K562 (cell line): ENCODE results near the gene GNB2. TPM values are rescaled to one million over a fixed set of nuclear protein-coding genes. Genes with fewer than 3 reads are reported as not detected.

Experiments used
- HDAC2 ChIP-seq: fragments of 450-650 bp; IDR thresholded peaks from 2 replicates; pipeline ENCODE4 v1.6.1; 2016; ENCODE audit warnings: mild to moderate bottlenecking
- NFIX ChIP-seq: fragments of 250-450 bp; sonication (Bioruptor Pico); IDR thresholded peaks from 2 replicates; pipeline ENCODE4 v1.4.0; 2020; ENCODE audit warnings: low read depth, mild to moderate bottlenecking, moderate library complexity
- PTRF ChIP-seq: fragments of 450-650 bp; IDR thresholded peaks from 2 replicates; pipeline ENCODE4 v1.6.1; 2016; ENCODE audit warnings: mild to moderate bottlenecking, missing genetic modification characterization, missing compliant biosample characterization
- SMAD1 ChIP-seq: fragments of 150-350 bp; IDR thresholded peaks from 2 replicates; pipeline ENCODE4 v1.6.1; 2014; ENCODE audit warnings: low read length, low read depth; ENCODE audit not compliant: partially characterized antibody
- SMAD3 ChIP-seq: fragments of 450-650 bp; formaldehyde crosslinking; conservative IDR thresholded peaks from 2 replicates; pipeline ENCODE4 v1.4.0; 2020; ENCODE audit warnings: mild to moderate bottlenecking
- SMARCB1 ChIP-seq: IDR thresholded peaks from 2 replicates; pipeline ENCODE4 v1.6.1; 2011; ENCODE audit warnings: improper control_type of control experiment, low read depth; ENCODE audit not compliant: insufficient read length
- SUPT5H ChIP-seq: fragments of 450-650 bp; IDR thresholded peaks from 2 replicates; pipeline ENCODE4 v1.6.1; 2016
- TAF9B ChIP-seq: fragments of 450-650 bp; IDR thresholded peaks from 2 replicates; pipeline ENCODE4 v1.6.1; 2018; ENCODE audit warnings: mild to moderate bottlenecking; ENCODE audit not compliant: partially characterized antibody
- TEAD4 ChIP-seq, 2 experiments: sonication (generic) in 1 of 2; formaldehyde crosslinking in 1 of 2; IDR thresholded peaks; 2 replicates each; pipeline versions ENCODE4 v1.6.1 to v1.8.0; 2012 to 2022; ENCODE audit warnings: borderline replicate concordance in 1 of 2, inconsistent platforms in 1 of 2, low read length in 1 of 2, mild to moderate bottlenecking in 1 of 2, missing genetic modification reagents in 1 of 2
- THRAP3 ChIP-seq: fragments of 450-650 bp; IDR thresholded peaks from 2 replicates; pipeline ENCODE4 v1.6.1; 2016; ENCODE audit warnings: mild to moderate bottlenecking, inconsistent platforms, borderline replicate concordance
- ZBTB49 ChIP-seq: sonication (generic); formaldehyde crosslinking; IDR thresholded peaks from 2 replicates; pipeline ENCODE4 v1.8.0; 2022; ENCODE audit warnings: missing genetic modification reagents, mild to moderate bottlenecking, borderline replicate concordance
- ZNF124 ChIP-seq: sonication (generic); formaldehyde crosslinking; IDR thresholded peaks from 2 replicates; pipeline ENCODE4 v1.8.1; 2022; ENCODE audit warnings: missing genetic modification reagents
- ZNF274 ChIP-seq: IDR thresholded peaks from 2 replicates; pipeline ENCODE4 v1.6.1; 2011; ENCODE audit warnings: low read depth, mild to moderate bottlenecking, low read length, moderate library complexity, borderline replicate concordance
- ZNF324 ChIP-seq: fragments of 250-450 bp; sonication (Bioruptor Pico); IDR thresholded peaks from 2 replicates; pipeline ENCODE4 v1.4.0; 2020; ENCODE audit warnings: mild to moderate bottlenecking
- ZNF75A ChIP-seq: fragments of 450-650 bp; formaldehyde crosslinking; IDR thresholded peaks from 2 replicates; pipeline ENCODE4 v1.4.0; 2020; ENCODE audit warnings: mild to moderate bottlenecking
- polyA plus RNA-seq, 8 experiments: library from polyadenylated mRNA; depleted of rRNA in 4 of 8; stranded (reverse) in 5 of 8; unstranded in 3 of 8; fragments of >200 nt; fragmentation: Nextera tagmentation in 2 of 8; fragmentation: Illumina TruSeq in 1 of 8; extraction: Ambion mirVana in 2 of 8; extraction: Trizol in 1 of 8; gene quantifications; 2 replicates each; pipeline versions ENCODE4 v1.2.1 to v1.2.3, GENCODE V29; 2011 to 2014; ENCODE audit warnings: inconsistent platforms in 1 of 8, missing spikeins in 1 of 8
- total RNA-seq, 7 experiments: library from RNA; depleted of rRNA in 6 of 7; stranded (reverse); fragments of >200 nt in 6 of 7; fragmentation: Illumina TruSeq in 2 of 7; extraction: Trizol in 2 of 7; gene quantifications; 2 replicates each; pipeline versions ENCODE4 v1.2.1 to v1.2.3, GENCODE V29; 2011 to 2021; ENCODE audit warnings: low replicate concordance in 1 of 7
- TF ChIP-seq, protein P1 (sequence below), 2 experiments: fragments of 450-650 bp; IDR thresholded peaks; 2 replicates each; pipeline ENCODE4 v1.6.1; 2016; ENCODE audit warnings: mild to moderate bottlenecking in 2 of 2, borderline replicate concordance in 1 of 2, low read depth in 1 of 2, moderate library complexity in 1 of 2
- TF ChIP-seq, protein P2 (sequence below): sonication (generic); formaldehyde crosslinking; IDR thresholded peaks from 2 replicates; pipeline ENCODE4 v1.8.0; 2022; ENCODE audit warnings: mild to moderate bottlenecking, missing genetic modification reagents, borderline replicate concordance

GNB2 gene
- total and polyA plus RNA-seq, 9 of the 15 experiments (the other 6 are each of a cell fraction or from before 2014, with no cell fraction given) = 0.65 to 320 (median 104) TPM

DNA sequence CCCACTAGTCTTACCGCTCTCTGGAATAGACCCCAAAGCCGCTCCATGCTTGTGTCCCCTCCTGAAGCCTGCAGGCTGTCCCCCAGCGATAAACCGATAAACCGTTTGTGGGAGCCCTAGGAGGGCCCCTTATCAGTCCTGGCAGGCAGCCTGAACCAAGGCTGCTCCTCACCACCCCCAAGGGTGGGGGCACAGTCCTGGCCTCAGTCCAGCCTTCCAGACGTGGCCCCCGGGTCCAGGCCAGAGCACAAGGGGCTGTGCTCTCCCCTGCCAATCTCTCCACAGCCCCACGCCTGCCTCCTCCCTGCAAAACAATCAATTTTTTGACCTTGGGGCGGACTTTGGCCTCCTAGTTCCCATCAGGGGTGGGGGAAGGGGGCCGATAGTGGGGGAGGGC lies 32.1 kb upstream of the GNB2 start, which contains the start of gene TFR2 (continued):
- TF ChIP-seq, protein P1, sequence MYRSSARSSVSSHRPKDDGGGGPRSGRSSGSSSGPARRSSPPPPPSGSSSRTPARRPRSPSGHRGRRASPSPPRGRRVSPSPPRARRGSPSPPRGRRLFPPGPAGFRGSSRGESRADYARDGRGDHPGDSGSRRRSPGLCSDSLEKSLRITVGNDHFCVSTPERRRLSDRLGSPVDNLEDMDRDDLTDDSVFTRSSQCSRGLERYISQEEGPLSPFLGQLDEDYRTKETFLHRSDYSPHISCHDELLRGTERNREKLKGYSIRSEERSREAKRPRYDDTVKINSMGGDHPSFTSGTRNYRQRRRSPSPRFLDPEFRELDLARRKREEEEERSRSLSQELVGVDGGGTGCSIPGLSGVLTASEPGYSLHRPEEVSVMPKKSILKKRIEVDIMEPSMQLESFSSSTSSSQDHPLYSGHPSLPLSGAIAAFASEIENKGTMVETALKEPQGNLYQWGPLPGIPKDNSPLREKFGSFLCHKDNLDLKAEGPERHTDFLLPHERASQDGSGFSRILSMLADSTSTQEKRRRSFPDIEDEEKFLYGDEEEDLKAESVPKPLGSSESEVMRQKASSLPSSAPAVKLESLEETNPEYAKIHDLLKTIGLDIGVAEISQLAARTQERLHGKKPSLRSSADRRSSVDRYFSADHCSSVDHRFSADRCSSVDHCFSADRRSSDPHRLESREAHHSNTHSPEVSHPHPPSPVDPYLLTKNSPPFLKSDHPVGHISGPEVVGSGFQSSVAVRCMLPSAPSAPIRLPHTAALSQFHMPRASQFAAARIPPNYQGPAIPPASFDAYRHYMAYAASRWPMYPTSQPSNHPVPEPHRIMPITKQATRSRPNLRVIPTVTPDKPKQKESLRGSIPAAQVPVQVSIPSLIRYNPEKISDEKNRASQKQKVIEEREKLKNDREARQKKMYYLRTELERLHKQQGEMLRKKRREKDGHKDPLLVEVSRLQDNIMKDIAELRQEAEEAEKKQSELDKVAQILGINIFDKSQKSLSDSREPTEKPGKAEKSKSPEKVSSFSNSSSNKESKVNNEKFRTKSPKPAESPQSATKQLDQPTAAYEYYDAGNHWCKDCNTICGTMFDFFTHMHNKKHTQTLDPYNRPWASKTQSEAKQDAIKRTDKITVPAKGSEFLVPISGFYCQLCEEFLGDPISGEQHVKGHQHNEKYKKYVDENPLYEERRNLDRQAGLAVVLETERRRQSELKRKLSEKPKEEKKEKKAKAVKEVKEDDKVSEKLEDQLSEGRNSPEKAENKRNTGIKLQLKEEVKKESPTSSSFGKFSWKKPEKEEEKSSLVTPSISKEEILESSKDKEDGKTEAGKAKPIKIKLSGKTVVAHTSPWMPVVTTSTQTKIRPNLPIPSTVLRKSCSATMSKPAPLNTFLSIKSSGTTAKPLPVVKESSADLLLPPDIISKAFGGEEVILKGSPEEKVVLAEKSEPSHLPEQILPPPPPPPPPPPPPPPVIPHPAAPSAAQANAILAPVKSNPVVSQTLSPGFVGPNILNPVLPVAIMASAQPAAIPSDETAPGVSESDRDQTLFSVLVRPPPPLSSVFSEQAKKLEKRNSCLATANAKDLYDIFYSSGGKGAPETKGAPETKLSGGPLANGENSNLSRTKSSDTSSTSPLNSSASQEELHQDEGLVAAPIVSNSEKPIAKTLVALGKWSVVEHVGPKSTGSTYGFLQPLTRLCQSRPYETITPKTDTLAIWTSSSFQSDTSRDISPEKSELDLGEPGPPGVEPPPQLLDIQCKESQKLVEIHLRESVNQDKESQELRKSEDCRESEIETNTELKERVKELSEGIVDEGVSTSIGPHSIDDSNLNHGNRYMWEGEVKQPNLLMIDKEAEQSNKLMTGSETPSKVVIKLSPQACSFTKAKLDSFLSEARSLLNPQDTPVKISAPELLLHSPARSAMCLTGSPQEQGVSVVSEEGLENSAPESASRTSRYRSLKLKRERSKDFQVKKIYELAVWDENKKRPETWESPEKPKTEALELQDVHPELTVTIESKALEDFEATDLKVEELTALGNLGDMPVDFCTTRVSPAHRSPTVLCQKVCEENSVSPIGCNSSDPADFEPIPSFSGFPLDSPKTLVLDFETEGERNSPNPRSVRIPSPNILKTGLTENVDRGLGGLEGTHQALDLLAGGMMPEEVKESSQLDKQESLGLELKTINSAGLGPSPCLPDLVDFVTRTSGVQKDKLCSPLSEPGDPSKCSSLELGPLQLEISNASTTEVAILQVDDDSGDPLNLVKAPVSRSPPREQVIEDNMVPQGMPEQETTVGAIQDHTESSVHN (IDR thresholded peaks at IDR 0.05; ENCODE audit: borderline replicate concordance in 1 of 2, low read depth in 1 of 2) = no peak
- TF ChIP-seq SMAD1 (peak; percentile 93), ZNF124 (CRISPR knock-in tag) (no peak), ZNF274 (no peak), ZBTB49 (CRISPR knock-in tag) (no peak), SUPT5H (no peak), ZNF324 (CRISPR knock-in tag) (no peak), NFIX (CRISPR knock-in tag) (0 out of 2 replicates have a peak, but pooled peaks have one; percentile 23), SMARCB1 (no peak), SMAD3 (peak; percentile 73; the same call in 1 of the 2 replicates), THRAP3 (no peak), PTRF (no peak), HDAC2 (peak; percentile 72), ZNF75A (CRISPR knock-in tag) (no peak), TAF9B (no peak), TEAD4 (IDR thresholded peaks at IDR 0.05; ENCODE audit: low read length) (peak; percentile 95), TEAD4 (CRISPR knock-in tag; IDR thresholded peaks at IDR 0.05; ENCODE audit: borderline replicate concordance) (no peak)
- TF ChIP-seq, protein P2, sequence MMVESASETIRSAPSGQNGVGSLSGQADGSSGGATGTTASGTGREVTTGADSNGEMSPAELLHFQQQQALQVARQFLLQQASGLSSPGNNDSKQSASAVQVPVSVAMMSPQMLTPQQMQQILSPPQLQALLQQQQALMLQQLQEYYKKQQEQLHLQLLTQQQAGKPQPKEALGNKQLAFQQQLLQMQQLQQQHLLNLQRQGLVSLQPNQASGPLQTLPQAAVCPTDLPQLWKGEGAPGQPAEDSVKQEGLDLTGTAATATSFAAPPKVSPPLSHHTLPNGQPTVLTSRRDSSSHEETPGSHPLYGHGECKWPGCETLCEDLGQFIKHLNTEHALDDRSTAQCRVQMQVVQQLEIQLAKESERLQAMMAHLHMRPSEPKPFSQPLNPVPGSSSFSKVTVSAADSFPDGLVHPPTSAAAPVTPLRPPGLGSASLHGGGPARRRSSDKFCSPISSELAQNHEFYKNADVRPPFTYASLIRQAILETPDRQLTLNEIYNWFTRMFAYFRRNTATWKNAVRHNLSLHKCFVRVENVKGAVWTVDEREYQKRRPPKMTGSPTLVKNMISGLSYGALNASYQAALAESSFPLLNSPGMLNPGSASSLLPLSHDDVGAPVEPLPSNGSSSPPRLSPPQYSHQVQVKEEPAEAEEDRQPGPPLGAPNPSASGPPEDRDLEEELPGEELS (CRISPR knock-in tag) = no peak
